Transverse colon (tissue), 4 donors: ENCODE measurements around the gene CCNF.

ENCODE experiments used
- EP300 ChIP-seq: sonication (generic); formaldehyde crosslinking; IDR thresholded peaks from one replicate; pipeline ENCODE4 v1.6.1; 2017; ENCODE audit warnings: antibody characterized with exemption, low read depth
- POLR2A ChIP-seq: fragments of 450-650 bp; IDR thresholded peaks from one replicate; pipeline ENCODE4 v1.6.1; 2016; ENCODE audit warnings: antibody characterized with exemption, mild to moderate bottlenecking, moderate library complexity
- POLR2AphosphoS5 ChIP-seq, 3 donors: sonication (generic); formaldehyde crosslinking; IDR thresholded peaks; one replicate each; pipeline ENCODE4 v1.6.1; 2016; ENCODE audit warnings: antibody characterized with exemption in 3 of 3
- TF ChIP-seq, protein P1 (sequence below), 5 experiments: fragments of 200-600 bp in 3 of 5; fragments of 450-650 bp in 2 of 5; sonication (generic) in 3 of 5; IDR thresholded peaks; 1 replicate in 2 of 5; 2 replicates in 3 of 5; pipeline ENCODE4 v1.5.1; 2016 to 2017; ENCODE audit warnings: antibody characterized with exemption in 5 of 5, inconsistent platforms in 3 of 5, mild to moderate bottlenecking in 2 of 5, moderate library complexity in 1 of 5

DNA sequence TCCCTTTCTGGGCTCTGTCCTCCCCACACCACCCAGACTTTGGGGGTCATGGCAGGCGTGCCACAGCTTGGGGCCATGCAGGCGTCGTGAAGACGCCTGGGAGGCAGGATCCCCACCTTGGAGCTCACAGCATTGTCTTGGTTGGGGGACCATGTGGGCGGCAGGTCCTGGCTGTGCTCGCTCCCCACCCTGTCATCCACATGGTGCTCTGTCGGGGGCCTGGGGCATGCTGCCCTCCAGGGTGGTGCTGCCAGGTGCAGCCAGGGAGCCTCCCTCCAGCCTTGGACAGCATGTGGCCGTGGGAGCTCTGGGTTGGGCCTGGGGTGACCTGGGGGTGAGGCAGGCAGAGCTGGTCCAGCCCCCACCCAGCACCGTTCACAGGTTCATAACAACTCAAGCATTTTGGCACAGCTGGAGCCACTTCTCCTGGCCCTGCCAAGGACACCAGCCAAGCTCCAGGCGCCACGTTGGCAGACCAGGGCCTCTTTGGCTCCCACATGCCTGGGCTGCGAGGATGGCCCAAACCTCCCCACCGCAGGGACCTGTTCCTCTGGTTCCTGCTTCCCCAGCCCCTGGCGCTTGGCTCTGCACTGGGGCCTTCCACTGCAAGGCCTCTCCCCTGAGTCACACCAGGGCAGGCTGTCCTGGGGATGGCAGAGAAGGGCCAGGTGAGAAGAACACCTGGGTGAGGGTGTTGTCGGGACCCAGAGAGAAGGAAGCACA, 69.4 kb downstream of the CCNF start:
- no peak for TF ChIP-seq POLR2A
- TF ChIP-seq, protein P1, sequence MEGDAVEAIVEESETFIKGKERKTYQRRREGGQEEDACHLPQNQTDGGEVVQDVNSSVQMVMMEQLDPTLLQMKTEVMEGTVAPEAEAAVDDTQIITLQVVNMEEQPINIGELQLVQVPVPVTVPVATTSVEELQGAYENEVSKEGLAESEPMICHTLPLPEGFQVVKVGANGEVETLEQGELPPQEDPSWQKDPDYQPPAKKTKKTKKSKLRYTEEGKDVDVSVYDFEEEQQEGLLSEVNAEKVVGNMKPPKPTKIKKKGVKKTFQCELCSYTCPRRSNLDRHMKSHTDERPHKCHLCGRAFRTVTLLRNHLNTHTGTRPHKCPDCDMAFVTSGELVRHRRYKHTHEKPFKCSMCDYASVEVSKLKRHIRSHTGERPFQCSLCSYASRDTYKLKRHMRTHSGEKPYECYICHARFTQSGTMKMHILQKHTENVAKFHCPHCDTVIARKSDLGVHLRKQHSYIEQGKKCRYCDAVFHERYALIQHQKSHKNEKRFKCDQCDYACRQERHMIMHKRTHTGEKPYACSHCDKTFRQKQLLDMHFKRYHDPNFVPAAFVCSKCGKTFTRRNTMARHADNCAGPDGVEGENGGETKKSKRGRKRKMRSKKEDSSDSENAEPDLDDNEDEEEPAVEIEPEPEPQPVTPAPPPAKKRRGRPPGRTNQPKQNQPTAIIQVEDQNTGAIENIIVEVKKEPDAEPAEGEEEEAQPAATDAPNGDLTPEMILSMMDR (IDR thresholded peaks at IDR 0.05), result no peak
- no peak for TF ChIP-seq EP300
- no peak for TF ChIP-seq POLR2AphosphoS5 (IDR thresholded peaks at IDR 0.05)
